ENCODE results near the gene SCRN2. TPM values are rescaled to one million over a fixed set of nuclear protein-coding genes. Genes with fewer than 3 reads are reported as not detected.

Gene SCRN2
- total RNA-seq, 1 experiment from 2014 or later = 47.9 TPM

DNA sequence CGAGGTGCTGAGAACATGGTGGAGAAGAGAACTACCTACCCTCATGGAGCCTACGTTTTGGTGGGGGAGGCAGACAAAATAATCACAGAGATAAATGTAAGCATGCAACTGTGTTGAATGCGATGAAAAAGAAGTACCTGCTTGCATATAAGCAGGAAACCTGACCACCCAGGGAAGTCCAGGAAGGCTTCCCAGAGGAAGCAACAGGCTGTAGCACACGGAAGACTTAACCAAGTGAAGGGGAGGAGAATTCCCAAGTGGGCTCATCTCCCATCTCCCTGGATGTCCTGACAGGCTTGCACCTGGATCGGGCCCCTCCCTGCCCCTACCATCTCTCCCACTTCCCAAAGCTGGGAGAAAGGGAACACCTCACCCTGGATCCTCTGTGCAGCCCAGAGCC is 2.0 kb downstream of the SCRN2 start:
- Histone ChIP-seq H3K9ac (ENCODE audit: low read length) (no peak overlapping the region), H4K20me1 (ENCODE audit: low read length) (no peaks in the 10 kb centered on the region), H3F3A (ENCODE audit: low read length, unreplicated experiment) (no peaks in the 10 kb centered on the region), H3K4me1 (ENCODE audit: insufficient read depth, low read length) (peaks cover 29% of the 10 kb centered on the region), H3K9me2 (replicated peaks; ENCODE audit: low read length) (no peaks in the 10 kb centered on the region), H3K4me2 (ENCODE audit: low read length) (no peak overlapping the region), H3K79me2 (ENCODE audit: low read length) (peaks cover 17% of the 10 kb centered on the region), H3K27ac (ENCODE audit: low read length) (no peak overlapping the region), H3K9me3 (ENCODE audit: low read length) (no peaks in the 10 kb centered on the region), H3K36me3 (ENCODE audit: low read depth, low read length) (no peaks in the 10 kb centered on the region; the same call in 1 of the 2 replicates), H3K27me3 (ENCODE audit: low read length) (no peaks in the 10 kb centered on the region), H3K4me3 (ENCODE audit: low read length) (no peak overlapping the region), H2AFZ (ENCODE audit: low read length) (no peak overlapping the region)
- intact Hi-C loops (cut with micrococcal nuclease) = no loop called here
- no peak for ATAC-seq
- TF ChIP-seq EZH2 (IDR thresholded peaks at IDR 0.05; ENCODE audit: low read length, unreplicated experiment) (no peak), EZH2phosphoT487 (IDR thresholded peaks at IDR 0.05; ENCODE audit: borderline replicate concordance, low read length) (no peak), CTCF (conservative IDR thresholded peaks at IDR 0.05; ENCODE audit: low read depth, low read length) (no peak)
- no peak for DNase-seq
- no TSS peak for BruUV-seq (replicated peaks)
- POLR2A ChIA-PET (ENCODE audit: unreplicated experiment) = no interaction called here
- CTCF ChIA-PET = no interaction called here

GRCh38 chr17:47838636-47839035 is 2.4 kb downstream of the SCRN2 start:
- Histone ChIP-seq H3F3A (ENCODE audit: low read length, unreplicated experiment) (no peaks in the 10 kb centered on the region), H4K20me1 (ENCODE audit: low read length) (no peaks in the 10 kb centered on the region), H3K4me2 (ENCODE audit: low read length) (no peak overlapping the region), H3K9me2 (replicated peaks; ENCODE audit: low read length) (no peaks in the 10 kb centered on the region), H2AFZ (ENCODE audit: low read length) (no peak overlapping the region), H3K4me1 (ENCODE audit: insufficient read depth, low read length) (peaks cover 29% of the 10 kb centered on the region), H3K36me3 (ENCODE audit: low read depth, low read length) (no peaks in the 10 kb centered on the region; the same call in 1 of the 2 replicates), H3K9me3 (ENCODE audit: low read length) (no peaks in the 10 kb centered on the region), H3K27me3 (ENCODE audit: low read length) (no peaks in the 10 kb centered on the region), H3K27ac (ENCODE audit: low read length) (no peak overlapping the region), H3K9ac (ENCODE audit: low read length) (no peak overlapping the region), H3K4me3 (ENCODE audit: low read length) (no peak overlapping the region), H3K79me2 (ENCODE audit: low read length) (peaks cover 17% of the 10 kb centered on the region)
- BruUV-seq (replicated peaks) = no TSS peak
- intact Hi-C loops (cut with micrococcal nuclease) = no loop called here
- TF ChIP-seq CTCF (conservative IDR thresholded peaks at IDR 0.05; ENCODE audit: low read depth, low read length) = no peak
- no peak for TF ChIP-seq EZH2phosphoT487 (IDR thresholded peaks at IDR 0.05; ENCODE audit: borderline replicate concordance, low read length)
- no peak for TF ChIP-seq EZH2 (IDR thresholded peaks at IDR 0.05; ENCODE audit: low read length, unreplicated experiment)
- ChIA-PET POLR2A (ENCODE audit: unreplicated experiment) (no interaction called here), CTCF (no interaction called here)
- DNase-seq = no peak
- ATAC-seq = no peak

DNA sequence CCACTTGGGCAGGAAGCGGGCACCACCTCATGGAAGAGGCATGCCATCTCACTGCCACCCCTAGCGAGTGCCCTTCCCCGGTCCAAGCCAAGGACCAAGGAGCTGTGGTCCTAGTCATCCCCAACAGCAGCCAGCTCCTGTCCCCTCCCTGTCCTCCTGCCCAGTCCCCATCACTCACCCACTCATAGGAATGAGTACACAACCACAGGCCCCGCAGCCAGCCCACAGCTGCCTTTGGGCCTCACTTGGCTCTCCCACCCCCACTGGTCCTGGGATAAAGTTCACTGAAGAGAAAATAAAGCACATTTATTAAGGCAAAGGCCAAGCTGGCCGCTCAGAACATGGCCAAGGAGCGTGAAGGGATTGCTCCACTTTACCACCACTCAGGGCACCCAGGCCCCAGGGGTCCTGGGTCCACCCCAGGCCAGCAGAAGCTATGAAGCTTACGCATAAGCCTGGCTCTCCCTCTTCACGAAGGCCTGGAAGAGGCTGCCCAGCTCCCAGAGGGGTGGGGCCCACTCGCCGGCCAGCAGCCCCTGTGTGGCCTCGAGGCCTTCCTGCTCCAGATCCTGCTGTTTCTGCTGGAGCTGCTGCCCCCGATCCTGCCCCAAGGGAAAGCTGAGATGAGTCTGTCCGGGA is 3.6 kb downstream of the SCRN2 start:
- Histone ChIP-seq H2AFZ (ENCODE audit: low read length) (no peak overlapping the region), H3K27ac (ENCODE audit: low read length) (no peak overlapping the region), H3K27me3 (ENCODE audit: low read length) (no peaks in the 10 kb centered on the region), H3K4me1 (ENCODE audit: insufficient read depth, low read length) (peaks cover 29% of the 10 kb centered on the region), H3K79me2 (ENCODE audit: low read length) (peaks cover 17% of the 10 kb centered on the region), H3K4me2 (ENCODE audit: low read length) (no peak overlapping the region), H3K4me3 (ENCODE audit: low read length) (no peak overlapping the region), H3K9ac (ENCODE audit: low read length) (no peak overlapping the region), H3K9me2 (replicated peaks; ENCODE audit: low read length) (no peaks in the 10 kb centered on the region), H3K9me3 (ENCODE audit: low read length) (no peaks in the 10 kb centered on the region), H3K36me3 (ENCODE audit: low read depth, low read length) (no peaks in the 10 kb centered on the region; the same call in 1 of the 2 replicates), H4K20me1 (ENCODE audit: low read length) (no peaks in the 10 kb centered on the region), H3F3A (ENCODE audit: low read length, unreplicated experiment) (no peaks in the 10 kb centered on the region)
- intact Hi-C loops (cut with micrococcal nuclease) = no loop called here
- ChIA-PET CTCF (interaction anchor here (0.6 to 0.9 kb wide), 3 partner anchors 52 to 133 kb away, joined by 3 to 7 read pairs (median 3); partner anchors contain the start of gene CDK5RAP3), POLR2A (ENCODE audit: unreplicated experiment) (interaction anchor here (0.8 kb wide), 1 partner anchor 16 kb away, joined by 3 read pairs; no protein-coding TSS in a partner anchor)
- ATAC-seq (no peak), DNase-seq (peak; percentile 21)
- no peak for TF ChIP-seq EZH2 (IDR thresholded peaks at IDR 0.05; ENCODE audit: low read length, unreplicated experiment)
- no peak for TF ChIP-seq EZH2phosphoT487 (IDR thresholded peaks at IDR 0.05; ENCODE audit: borderline replicate concordance, low read length)
- TF ChIP-seq CTCF (conservative IDR thresholded peaks at IDR 0.05; ENCODE audit: low read depth, low read length) = no peak
- no TSS peak for BruUV-seq (replicated peaks)

All from PC-3 (cell line).